ENCODE data around the gene SLC8A1. TPM values are rescaled to one million over a fixed set of nuclear protein-coding genes. Genes with fewer than 3 reads are reported as not detected.

The SLC8A1 gene
- total RNA-seq, 2 experiments from 2014 or later: 0.47 to 0.59 TPM

DNA sequence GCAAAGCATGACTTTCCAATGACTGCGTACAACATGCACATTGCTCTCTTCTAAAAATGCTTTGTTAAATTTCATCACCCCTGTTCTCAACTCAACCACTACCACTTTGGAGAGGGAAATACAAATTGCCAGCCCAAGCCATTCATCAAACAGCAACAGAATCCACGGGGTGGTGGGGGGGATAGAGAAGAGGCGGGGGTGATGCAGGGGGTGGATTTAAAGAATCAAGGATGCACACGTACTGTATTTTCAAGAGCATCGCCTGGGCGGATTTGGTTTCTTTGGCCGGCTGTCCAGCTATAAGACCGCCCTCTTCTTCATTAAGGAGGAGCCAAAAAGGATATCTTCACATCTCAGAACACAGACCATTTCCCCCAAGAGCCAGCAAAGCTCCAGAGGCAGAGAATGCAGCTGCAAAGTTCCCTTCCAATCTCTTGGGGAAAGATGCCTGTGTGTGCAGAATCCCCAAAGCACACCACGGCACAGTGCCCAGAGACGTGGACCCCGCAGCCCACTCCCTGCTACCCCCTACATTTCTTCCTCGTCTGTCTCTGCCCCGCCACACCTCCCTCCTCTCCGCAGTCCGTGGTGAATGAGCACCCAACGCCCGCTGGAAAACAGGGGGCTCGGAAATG lies 977 bp downstream of the SLC8A1 start:
- H3K9me3 ChIP-seq (ENCODE audit: control insufficient read depth in 1 of 2, insufficient read depth in 1 of 2, low read length in 2 of 2): peaks cover 0 to 7% of the 10 kb centered on the region in 2 experiments
- peak overlapping the region; percentile 34 for H3K4me3 ChIP-seq (ENCODE audit: low read length)
- Mint-ChIP-seq H3K4me1 (ENCODE audit: low read depth) (peaks cover 21% of the 10 kb centered on the region), H3K27ac (no peak overlapping the region), H3K4me3 (peak overlapping the region; percentile 62), H3K27me3 (peaks cover 51% of the 10 kb centered on the region), H3K36me3 (ENCODE audit: low read depth) (no peaks in the 10 kb centered on the region), H3K9me3 (no peaks in the 10 kb centered on the region)
- no peaks in the 10 kb centered on the region for H3K4me1 ChIP-seq (ENCODE audit: insufficient read depth, low read length)
- TF ChIP-seq, protein P1, sequence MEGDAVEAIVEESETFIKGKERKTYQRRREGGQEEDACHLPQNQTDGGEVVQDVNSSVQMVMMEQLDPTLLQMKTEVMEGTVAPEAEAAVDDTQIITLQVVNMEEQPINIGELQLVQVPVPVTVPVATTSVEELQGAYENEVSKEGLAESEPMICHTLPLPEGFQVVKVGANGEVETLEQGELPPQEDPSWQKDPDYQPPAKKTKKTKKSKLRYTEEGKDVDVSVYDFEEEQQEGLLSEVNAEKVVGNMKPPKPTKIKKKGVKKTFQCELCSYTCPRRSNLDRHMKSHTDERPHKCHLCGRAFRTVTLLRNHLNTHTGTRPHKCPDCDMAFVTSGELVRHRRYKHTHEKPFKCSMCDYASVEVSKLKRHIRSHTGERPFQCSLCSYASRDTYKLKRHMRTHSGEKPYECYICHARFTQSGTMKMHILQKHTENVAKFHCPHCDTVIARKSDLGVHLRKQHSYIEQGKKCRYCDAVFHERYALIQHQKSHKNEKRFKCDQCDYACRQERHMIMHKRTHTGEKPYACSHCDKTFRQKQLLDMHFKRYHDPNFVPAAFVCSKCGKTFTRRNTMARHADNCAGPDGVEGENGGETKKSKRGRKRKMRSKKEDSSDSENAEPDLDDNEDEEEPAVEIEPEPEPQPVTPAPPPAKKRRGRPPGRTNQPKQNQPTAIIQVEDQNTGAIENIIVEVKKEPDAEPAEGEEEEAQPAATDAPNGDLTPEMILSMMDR (IDR thresholded peaks at IDR 0.05): no peak
- CTCF ChIA-PET: no interaction called here
- H3K36me3 ChIP-seq (ENCODE audit: insufficient read depth, low read length): no peaks in the 10 kb centered on the region
- intact Hi-C loops (cut with DNase I, micrococcal nuclease): no loop called here
- ATAC-seq (ENCODE audit: poor library complexity) (no peak), DNase-seq (peak in 1 of 14 experiments; percentile 10)
- peaks cover 14% of the 10 kb centered on the region in 2 experiments for H3K27me3 ChIP-seq (ENCODE audit: control insufficient read depth in 1 of 2, insufficient read depth in 2 of 2, low read length in 2 of 2)
- no peak overlapping the region for H3K27ac ChIP-seq (ENCODE audit: low read depth in 1 of 2, low read length in 2 of 2)
- POLR2A ChIA-PET: no interaction called here

DNA sequence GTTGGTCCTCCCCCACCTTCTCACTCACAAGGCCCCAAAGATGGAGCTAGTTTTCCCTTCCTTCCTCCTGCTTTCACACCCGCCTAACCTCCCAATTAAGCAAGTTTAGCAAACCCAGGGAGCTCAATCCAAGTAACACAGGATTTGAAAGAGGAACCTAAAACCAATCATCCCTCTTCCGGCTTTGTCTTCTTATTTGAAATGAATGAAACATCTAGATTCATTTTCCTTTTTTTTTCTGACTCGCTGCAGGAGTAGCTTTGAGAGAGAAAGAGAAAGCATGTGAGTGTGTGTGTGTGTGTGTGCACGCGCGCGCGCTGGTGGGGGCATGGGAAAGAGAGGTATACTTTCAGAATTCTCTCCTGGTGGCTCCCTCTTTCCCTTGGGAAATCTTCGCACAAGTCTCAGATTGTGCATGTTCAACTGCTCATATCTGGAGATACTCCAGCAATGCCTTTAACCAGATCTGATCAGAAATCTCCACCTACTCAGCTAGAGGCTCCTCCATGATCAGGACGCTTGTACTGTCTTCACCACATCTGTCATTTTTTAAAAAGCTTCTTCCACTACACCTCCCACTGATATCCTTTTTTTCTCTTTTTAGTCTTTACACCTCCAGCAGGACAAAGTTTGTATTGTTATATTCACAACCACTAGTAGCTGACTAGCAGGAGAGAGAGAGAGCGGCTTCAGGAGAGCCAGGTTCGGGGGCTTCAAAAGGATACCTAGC lies 1.7 kb downstream of the SLC8A1 start:
- DNase-seq (peak in 2 of 14 experiments; percentile 20 to 21), ATAC-seq (ENCODE audit: poor library complexity) (no peak)
- H3K9me3 Mint-ChIP-seq: no peaks in the 10 kb centered on the region
- H3K4me1 Mint-ChIP-seq (ENCODE audit: low read depth): peaks cover 21% of the 10 kb centered on the region
- intact Hi-C loops (cut with DNase I, micrococcal nuclease): no loop called here
- H3K27ac Mint-ChIP-seq: no peak overlapping the region
- H3K36me3 Mint-ChIP-seq (ENCODE audit: low read depth): no peaks in the 10 kb centered on the region
- CTCF ChIA-PET: no interaction called here
- H3K4me1 ChIP-seq (ENCODE audit: insufficient read depth, low read length): no peaks in the 10 kb centered on the region
- peaks cover 14% of the 10 kb centered on the region in 2 experiments for H3K27me3 ChIP-seq (ENCODE audit: control insufficient read depth in 1 of 2, insufficient read depth in 2 of 2, low read length in 2 of 2)
- peak overlapping the region; percentile 62 for H3K4me3 Mint-ChIP-seq
- H3K27me3 Mint-ChIP-seq: peaks cover 51% of the 10 kb centered on the region
- POLR2A ChIA-PET: no interaction called here
- H3K4me3 ChIP-seq (ENCODE audit: low read length): no peak overlapping the region
- H3K36me3 ChIP-seq (ENCODE audit: insufficient read depth, low read length): no peaks in the 10 kb centered on the region
- H3K9me3 ChIP-seq (ENCODE audit: control insufficient read depth in 1 of 2, insufficient read depth in 1 of 2, low read length in 2 of 2): peaks cover 0 to 7% of the 10 kb centered on the region in 2 experiments
- TF ChIP-seq, protein P1 (IDR thresholded peaks at IDR 0.05): no peak
- no peak overlapping the region for H3K27ac ChIP-seq (ENCODE audit: low read depth in 1 of 2, low read length in 2 of 2)

DNA sequence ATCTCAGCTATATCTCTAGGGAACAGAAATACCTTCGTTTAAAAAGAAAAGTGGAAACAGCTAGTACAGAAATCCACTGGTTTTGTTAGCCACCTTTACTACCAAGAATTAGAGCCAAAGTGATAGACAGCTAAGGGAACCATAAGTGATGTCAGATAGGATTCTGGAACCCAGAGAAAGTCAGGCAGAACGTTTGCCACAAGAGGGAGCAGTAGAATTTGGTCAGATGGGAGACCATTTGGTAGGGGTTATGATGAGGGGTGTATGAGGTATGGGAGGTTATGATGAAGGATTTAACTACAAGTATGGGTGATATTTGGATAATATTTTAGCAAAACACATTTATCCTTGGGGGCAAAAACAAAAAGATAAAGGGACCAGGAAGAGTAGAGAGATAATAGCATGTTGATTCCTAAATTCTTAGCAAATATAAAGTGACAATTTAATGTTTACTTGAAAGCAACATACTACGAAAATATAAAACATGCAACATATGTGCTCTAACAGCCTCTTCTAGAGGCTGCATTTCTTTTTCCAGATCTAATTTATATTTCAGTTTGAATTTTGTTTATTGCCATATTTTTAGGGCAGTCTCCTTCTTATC lies 3.3 kb downstream of the SLC8A1 start:
- Histone ChIP-seq H3K27ac (ENCODE audit: low read depth in 1 of 2, low read length in 2 of 2) (no peak overlapping the region), H3K4me3 (ENCODE audit: low read length) (no peak overlapping the region), H3K9me3 (ENCODE audit: control insufficient read depth in 1 of 2, insufficient read depth in 1 of 2, low read length in 2 of 2) (peaks cover 0 to 7% of the 10 kb centered on the region in 2 experiments), H3K4me1 (ENCODE audit: insufficient read depth, low read length) (no peaks in the 10 kb centered on the region), H3K27me3 (ENCODE audit: control insufficient read depth in 1 of 2, insufficient read depth in 2 of 2, low read length in 2 of 2) (peaks cover 14% of the 10 kb centered on the region in 2 experiments), H3K36me3 (ENCODE audit: insufficient read depth, low read length) (no peaks in the 10 kb centered on the region)
- ATAC-seq (ENCODE audit: poor library complexity) (no peak), DNase-seq (peak in 2 of 14 experiments; percentile 19 to 23)
- Mint-ChIP-seq H3K4me1 (ENCODE audit: low read depth) (peaks cover 21% of the 10 kb centered on the region), H3K9me3 (no peaks in the 10 kb centered on the region), H3K36me3 (ENCODE audit: low read depth) (no peaks in the 10 kb centered on the region), H3K27ac (no peak overlapping the region), H3K27me3 (peaks cover 38% of the 10 kb centered on the region), H3K4me3 (no peak overlapping the region)
- TF ChIP-seq, protein P1 (IDR thresholded peaks at IDR 0.05): no peak
- intact Hi-C loops (cut with DNase I, micrococcal nuclease): no loop called here
- ChIA-PET POLR2A (no interaction called here), CTCF (no interaction called here)
